GM03348 (cell line): Measurements from ENCODE around the gene ACTG1.

Experiments
- DNase-seq: peaks from one replicate; pipeline ENCODE4 v3.0.0; 2012; ENCODE audit warnings: low spot score

Gene ACTG1

DNA sequence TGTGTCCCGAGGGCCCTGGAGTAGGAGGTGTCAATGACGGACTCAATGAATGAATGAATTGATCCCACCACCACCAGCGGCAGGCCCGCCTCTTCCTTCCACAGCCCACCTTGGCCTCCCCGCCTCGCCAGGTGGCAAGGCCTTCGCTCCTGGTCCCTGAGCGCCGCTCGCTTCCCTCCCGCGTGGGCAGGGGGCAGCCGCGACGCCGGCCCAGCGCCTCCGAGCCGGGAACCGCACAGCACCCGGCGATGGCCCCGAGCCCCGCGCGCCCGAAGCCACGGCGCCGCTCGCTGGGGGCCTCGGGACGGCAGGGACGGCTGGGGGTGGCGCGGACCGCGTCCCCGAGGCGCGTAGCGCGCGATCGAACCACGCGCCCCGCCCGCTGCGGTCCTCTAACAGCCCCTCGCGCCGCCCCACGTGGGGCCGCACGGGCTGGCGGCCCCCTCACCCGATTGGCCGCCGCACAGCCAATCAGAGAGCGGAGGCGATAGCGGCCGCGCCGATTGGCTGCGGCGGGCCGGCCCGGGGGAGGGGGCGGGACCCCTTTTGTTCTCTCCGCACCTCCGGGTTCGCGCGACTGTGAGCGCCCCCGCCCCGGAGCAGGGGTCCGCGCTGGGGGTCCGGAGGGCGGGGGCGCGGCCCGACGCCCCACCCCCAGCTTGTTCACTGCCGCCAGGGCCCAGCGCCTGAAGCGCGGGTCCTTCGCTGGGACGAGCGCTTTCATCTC lies 31.4 kb downstream of the ACTG1 start:
- DNase-seq: peak; percentile 99

DNA sequence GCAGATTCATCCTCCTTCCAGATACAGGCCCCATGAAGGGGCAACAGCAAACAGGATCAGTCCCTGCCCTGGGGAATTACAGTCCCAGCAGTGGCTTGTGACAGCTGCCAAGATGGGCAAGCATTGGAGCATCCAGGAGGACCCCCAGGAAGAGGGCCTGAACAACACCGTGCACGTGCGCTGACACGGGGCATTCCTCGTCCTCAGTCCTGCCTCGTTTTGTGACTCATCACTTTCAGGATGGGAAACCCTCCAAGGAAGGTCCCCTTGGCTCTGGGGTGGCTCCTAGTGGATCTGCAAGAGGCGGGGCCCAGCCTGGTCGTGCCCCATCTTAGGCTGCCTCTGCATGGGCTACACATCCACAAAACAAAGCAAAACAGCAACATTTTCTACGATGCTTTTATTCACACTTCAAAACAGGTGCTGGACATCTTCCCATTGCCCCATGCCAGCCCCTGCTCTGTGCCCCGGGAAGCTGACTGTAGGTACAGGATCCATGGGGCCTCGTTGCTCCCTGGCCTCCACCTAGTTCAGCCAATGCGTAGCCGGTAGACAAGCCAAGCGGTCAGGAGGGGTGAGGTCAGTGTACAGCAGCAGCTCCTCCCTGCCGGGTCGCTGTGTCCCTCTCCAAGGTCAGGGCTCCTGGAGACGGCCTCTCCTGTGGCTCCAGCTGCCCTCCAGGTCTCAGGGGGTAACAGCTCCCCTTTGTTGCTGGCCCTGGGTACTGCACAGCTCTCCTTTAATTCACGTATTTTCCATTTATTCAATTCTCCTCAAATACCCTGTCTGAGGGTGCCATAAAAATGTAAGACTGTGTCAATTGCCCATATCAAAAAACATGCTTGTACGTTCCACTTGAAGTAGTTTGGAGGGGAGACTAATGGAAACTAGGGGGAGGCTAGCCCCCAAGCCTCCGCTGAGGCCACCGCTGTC lies 32.2 kb downstream of the ACTG1 start:
- DNase-seq: peak; percentile 66

DNA sequence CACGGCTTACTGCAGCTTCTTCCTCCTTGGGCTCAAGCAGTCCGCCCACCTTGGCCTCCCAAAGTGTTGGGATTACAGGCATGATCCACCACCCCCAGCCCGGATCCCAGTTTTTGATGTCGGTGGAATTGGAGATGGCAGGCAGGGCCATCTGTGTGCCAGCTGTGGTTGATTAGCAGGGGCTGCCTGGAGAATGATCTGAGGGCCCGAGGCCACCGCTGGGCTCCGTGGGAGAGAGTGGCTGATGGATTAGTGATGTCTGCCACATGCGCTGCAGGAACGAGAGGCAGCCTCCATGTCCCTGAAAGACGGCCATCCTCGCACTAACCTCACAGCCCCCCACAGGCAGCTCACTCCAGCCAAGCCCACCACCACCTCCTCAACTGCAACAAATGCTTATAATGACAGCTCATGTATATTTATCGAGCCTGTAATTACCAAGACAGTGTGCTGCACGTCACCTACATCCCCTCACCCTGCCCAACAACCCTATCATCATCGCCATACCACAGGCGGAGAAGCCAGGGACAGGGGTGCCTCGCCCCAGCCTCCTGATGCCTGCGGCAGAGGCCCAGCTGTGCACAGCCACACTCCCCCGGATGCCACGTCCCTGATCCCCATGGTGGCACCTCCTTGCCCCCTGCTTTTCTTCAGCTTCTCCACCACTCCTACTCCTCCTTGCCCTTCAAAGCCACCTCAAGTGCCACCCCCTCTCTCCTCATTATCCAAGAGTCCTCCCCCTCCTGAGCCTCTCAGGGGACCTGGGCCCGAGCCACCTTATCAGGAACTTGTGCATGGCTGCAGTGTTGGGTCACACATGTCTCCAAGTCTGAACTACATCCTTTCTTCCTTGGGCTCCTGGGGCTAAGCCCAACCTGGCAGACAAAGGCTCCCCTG lies 33.2 kb downstream of the ACTG1 start:
- no peak for DNase-seq

DNA sequence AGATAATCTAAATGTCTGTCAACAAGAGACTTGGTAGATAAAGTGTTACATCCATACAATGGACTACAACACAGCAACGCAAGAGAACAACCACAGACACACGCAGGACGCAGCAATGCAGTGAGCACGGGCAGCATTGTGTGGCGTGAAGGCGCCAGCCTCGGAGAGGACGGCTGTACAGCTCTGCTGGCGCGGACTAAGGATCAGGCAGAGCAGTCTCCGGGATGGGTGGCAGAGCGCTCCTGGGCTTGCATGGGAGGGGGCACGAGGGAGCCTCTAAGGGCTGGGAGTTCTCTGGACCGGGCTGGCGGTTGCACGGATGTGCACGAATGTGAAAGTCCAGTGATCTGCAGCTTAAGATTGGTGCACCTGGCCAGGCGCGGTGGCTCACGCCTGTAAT lies 34.5 kb downstream of the ACTG1 start:
- no peak for DNase-seq

DNA sequence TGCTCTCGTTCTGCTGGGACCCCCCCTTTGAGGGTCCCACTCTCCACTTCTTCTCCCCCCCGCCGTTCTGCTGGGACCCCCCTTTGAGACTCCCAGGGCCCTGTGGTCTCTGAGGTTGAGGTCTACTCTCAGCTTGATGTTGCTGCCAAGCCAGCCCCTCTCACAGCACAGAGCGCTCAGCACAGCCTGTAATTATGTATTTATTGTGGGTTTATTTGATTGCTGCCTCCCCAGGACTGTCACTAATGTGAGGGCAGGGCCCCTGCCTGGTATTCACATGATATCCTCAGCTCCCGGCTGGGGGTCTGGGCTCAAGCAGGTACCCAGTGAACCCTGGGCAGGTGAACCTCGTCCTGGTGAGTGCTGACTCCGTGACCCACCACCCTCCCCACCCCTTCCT lies 35.4 kb downstream of the ACTG1 start:
- no peak for DNase-seq

DNA sequence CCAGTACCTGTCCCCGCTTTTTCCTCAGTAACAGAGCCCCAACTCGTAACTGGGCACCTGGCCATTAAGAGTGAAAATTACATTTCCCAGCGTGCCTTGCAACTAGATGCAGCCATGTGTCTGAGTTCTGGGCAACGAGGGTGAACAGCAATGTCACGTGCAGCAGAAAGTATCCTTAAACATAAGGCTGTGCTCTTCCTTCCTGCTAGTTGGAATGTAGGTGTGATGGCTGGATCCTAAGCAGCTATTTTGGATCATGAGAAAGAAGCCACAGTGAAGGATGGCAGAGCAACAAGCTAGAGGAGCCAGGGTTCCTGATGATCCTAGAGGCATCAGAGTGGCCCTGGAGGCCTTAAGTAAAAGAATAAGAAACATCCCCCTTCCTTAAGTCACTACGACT lies 36.0 kb downstream of the ACTG1 start:
- no peak for DNase-seq

DNA sequence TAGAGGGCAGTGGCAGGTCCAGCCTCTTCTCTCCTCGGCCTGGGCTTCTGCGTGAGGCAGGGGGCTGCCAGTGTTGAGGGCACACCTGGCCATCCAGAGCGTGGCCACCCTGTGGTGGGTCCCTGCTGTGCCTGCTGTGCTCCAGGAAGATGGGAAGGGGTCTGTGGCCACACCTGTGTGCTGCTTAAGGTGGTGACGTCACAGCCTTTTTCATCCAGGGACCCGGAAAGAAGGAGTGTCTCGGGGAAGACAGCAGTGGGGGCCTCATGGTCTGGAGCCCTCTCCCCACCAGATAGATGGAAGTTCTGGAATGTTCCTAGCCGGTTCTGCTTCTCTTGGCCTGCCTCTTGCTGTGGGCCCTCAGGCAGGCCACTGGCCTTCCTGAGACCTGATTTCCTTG lies 36.5 kb downstream of the ACTG1 start:
- no peak for DNase-seq

DNA sequence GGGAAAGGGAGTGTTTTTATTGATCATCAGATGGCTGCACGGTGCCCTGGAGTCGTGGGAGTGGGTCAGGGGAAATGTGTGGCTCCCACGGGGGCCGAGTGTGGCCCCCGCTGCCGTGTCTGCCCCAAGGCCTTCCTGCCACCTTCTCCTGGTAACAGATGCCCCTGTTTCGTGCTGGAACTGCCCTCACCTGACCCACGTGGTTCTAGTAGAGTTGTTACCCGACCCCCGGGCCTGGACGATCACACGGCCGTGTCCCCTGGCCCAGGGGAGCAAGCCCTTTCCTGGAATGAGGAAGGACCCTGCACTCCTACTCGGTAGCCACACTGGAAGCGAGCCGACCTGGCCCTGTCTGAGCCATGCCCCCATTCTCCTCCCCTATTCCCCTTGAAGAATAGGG lies 37.6 kb downstream of the ACTG1 start:
- no peak for DNase-seq

DNA sequence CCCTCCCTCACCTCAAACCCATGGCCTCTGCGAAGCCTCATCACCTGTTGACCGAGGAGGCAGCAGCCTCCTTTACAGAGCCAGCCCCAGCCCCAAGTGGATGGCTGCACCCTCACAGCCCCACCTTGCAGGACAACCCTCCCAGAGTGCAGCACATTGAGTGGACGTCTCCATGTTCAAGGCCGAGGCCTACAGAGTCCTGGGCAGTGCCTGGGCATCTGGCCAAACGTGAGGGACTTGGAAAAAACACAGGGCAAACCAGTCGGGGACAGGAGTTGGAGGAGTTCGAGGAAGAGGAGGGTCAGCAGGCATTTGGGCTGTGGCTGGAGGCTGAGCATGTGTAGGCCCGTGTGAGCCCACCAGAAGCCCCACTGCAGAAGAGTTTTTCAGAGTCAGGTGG lies 39.6 kb downstream of the ACTG1 start:
- no peak for DNase-seq

DNA sequence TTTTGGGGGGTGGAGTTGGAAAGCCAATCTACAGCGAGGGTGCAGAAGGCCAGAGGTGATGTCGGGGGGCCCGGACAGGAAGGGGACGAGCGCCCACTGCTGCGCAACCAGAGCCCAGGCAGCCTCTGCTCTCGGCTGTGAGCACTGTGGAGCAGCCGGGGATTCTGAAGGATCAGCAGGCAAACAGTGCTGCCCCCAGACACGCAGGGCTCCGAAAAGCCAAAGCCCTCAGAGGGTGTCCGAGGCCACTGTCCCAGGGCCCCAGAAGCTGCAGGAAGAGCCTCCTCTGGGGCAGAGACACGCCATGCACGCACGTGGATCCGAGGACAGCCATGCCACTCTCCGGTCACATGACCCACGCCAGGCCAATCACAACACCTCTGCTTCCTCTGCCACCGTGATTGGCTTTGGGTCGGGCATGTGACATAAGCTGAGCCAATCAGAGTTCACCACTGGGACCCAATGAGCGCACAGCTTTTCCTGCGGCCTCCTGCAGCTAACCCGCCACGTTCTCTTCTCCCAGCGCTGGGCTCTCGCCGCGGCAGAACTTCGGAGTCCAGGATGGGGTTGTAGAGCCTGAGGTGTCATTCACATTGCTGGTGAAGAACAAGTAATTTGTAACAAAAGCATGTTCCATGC lies 40.7 kb downstream of the ACTG1 start:
- peak; percentile 96 for DNase-seq

DNA sequence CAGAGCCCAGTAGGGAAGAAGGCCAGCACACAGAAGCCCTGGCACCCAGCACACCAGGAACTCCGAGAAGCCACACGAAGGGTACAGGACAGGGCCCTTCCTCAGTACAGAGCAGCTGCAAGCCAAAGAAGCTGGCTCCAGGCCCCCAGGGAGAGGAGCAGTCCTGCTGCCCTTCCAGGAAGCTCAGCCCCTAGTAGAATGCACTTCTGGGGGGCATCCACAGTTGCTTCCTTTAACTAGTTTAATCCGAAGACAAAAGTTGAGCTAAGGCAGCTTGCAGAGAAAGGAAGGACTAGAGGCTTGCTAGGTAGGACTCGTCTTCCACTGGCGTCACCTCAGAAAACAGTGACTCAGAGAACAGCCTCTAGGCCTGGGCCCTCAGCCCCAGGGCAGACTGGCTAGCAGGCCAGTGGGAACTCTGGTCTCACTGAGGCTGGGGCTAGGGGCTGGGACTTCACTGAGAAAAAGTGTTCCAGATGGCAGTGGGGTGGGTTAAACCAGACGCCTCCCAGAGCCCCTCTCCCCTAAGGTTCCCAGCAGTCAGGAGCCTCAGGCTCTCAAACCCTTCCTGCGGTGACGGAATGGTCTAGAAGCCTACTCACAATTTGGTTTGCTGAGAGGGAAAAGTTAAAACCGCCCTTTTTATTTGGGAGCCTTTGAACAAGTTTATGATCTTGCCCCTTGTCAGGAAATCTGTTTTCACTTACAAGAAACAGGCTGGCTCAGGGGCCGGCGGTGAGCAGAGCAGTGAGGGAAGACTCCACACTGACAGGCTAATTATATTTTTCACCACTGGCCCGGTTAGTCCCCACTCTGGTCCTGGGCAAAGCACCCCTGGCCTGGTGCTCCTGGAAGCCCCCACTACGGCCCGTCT lies 41.4 kb downstream of the ACTG1 start:
- DNase-seq: peak; percentile 56

DNA sequence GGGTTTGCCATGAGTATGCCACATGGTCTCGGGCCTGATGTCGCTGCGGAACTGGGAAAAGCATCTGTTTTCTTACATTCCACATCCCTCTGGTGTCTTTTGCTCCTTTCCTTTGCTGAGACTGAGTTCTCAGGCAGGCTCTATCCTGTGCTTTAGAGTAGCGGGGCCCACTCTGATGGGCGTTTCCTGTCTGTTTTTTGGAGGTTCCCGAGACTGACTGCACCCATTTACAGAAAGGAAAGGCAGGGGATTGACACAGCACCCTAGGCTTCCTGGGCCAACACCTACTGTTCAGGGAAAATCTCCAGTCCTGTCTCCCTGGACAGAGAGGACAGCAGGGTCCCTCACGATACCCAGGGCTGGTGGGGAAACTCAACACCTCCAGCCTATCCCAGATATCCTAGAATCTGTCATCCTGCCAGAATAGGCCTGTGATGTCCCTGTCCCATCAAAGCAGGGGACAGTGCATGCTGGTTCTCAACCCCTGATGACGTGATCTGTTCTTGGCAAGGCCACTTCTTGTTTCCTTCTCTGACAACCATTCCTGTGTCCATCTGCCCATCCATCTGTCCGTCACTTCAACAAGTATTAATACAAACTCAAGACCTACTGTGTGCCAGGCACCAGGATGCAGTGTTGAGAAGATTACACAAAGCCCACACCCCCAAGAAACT lies 42.2 kb downstream of the ACTG1 start:
- DNase-seq: no peak

DNA sequence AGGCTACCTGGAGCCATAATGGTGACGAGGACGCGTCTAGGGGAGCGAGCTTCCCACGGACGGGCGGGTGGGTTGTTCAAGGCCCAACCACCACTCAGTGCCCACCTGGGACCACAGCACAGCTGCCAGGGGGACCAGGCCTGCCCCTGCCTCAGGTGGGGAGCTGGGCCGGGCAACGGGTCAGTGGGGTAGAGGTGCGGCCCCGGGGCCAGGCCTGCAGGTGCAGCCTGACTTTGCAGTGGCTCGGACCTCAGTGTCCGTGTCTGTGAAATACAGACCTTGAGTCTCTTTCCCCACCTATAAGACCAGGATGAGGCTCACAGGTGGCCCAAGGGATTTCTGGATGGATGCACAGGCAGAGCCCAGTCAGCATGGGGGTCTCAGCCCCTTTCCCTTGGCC lies 43.3 kb downstream of the ACTG1 start:
- DNase-seq: no peak

DNA sequence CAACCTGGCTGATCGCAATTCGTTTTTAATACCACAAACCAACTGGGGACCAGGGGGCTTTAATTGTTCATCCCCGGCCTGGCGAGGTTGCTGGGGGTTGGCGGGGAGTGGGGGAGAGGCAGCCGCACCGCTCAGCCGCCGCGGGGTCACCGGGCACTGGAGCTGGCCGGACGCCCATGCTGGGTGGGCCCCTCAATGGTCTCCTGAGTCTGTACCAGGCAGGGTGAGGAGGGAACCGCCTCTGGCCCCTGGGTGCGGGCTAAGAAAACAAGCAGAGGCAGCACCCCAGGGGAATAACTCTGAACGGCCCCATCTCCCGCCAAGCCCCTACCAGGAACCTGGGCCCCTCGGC lies 43.9 kb downstream of the ACTG1 start:
- DNase-seq: no peak

DNA sequence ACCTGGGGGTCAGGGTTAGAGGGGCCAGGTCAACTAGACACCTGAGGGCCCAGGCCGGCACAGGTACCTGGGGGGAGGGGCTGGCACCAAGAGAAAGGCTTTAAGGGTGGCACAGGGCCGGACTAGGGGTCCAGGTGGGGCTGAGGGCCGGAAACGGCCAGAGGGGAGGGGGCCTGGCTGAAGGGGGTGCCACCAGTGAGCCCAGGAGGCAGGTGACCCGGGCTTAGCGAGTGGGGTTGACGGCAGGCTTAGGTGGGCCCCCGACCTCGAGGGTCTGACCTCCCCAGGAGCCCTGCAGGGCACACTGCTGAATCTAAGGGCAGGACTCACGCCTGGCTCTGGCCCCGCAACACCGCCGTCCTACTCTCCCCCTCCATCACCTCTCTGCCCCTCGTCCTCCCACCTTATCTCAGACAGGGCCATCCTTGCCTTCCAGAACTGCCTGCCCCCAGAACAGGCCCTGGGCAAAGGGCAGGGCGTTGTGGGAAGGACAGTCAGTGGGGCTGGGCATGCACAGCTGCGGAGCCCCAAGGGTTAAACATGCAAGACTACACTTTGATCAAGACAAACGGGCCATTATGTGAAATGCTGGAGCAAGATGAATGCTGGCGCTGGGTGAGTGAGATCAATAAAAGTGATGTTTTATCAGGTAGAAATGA lies 44.4 kb downstream of the ACTG1 start:
- DNase-seq: no peak

DNA sequence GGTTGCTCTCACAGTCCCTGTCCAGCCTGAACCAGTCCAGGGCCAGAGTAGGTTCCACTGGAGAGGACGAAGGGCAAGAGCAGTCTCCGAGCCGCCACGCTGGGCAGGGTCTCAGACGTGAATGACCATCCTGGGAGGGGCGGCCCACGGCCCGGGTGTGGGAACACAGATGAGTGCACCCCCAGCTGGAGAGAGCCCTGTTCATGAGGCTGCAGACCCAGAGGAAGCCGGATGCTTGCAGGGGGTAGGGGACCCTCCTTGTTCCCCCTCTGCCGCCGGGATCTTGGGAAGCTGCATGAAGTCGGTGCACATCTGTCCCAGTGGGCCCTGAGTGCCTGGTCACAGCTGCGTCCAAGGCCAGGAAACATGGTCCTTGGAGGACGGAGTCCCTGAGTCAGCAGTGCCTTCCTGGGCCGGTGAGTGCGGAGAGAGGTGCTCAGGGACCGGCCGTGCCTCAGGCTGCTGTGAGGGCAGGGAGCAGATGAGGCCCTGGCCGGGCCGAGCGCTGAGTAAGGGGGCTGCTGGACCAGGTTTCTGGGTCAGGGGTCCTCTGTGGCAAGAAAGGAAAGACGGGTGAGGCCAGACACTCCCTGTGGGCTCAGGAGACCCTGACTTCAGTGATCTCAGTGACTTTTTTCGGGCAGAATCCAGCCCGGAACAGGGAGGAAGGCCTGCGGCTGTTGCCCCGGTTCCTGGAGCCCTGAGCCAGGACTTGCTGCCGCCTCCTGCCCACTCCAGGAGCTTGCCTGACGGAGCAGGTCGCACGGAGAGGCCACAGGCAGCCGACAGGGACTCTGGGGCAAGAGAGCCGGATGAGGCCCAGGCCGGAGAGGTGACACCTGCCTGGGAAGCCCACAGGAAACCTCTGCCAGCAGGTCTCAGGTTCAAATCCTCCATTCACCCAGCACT lies 45.8 kb downstream of the ACTG1 start:
- no peak for DNase-seq

DNA sequence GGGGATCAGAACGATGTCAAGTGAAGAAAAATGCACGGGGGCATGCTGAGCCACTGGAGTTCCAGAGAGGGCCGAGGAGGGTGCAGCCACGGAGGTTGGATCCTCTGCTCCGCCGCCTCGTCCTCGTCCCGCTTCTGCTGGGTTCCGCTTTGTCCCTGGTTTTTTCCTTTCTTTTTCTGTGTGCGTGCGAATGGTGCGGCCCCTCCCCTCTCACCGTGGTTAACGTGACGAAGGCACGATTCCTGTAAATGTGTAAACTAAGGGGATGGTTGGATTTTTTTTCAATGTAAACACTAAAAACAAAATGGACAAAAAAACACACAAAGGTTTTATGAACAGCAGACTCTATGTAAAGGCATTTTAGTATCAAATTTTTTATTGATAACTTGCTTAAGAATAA lies 46.7 kb downstream of the ACTG1 start:
- no peak for DNase-seq

DNA sequence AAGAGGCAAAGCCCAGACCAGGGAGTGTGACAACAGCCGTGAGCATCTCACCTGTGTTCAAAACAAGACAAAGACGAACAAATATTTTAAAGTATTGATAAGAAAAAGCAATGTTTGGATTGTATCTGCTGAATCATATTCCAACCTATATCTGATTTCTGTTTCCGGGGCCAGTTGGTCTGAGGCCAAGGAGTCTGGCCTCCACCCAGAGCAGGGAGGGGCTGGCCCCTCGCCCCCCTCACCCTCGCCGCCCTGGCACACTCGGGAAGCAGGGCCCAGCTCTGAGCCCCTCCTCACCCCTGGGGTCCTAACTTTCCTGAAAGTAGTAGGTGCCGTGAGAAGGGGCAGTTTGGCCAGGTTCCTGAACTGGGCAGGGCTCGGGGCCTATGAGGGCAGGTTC lies 48.0 kb downstream of the ACTG1 start:
- DNase-seq: no peak

DNA sequence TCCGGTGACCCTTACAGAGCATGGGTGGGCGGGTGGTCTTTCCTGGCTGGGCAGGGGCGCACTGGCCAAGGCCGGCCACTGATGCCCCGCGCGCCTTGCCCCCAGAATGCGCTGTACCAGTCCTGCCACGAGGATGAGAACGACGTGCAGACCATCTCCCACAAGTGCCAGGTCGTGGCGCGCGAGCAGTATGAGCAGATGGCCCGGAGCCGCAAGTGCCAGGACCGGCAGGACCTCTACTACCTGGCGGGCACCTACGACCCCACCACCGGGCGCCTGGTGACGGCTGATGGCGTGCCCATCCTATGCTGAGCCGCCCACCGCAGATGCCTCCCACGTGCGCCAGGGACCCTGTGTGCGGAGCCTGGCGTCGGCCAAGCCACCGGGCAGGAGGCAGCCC lies 49.1 kb downstream of the ACTG1 start:
- DNase-seq: no peak
